Fibroblast of lung (primary cell): ENCODE data around the gene TMEM51. TPM values are rescaled to one million over a fixed set of nuclear protein-coding genes. Genes with fewer than 3 reads are reported as not detected.
"Not testable (repeated sequence)": the region's sequence is repeated elsewhere in the genome, so short reads cannot be mapped to it uniquely, and the experiment has no call there.

ENCODE experiments used
- DNase-seq, 2 donors: peaks; one replicate each; pipeline versions ENCODE4 v3.0.0 to v3.0.0-alpha.2; 2010; ENCODE audit warnings: low read depth in 2 of 2
- H2AFZ ChIP-seq: 2 replicates; pipeline ENCODE4 v1.5.1; 2012; ENCODE audit warnings: low read length, control low read depth, inconsistent platforms
- H3K27ac ChIP-seq: 2 replicates; pipeline ENCODE4 v1.5.1; 2011; ENCODE audit warnings: low read length, control low read depth; ENCODE audit not compliant: insufficient read depth
- H3K27me3 ChIP-seq: 2 replicates; pipeline ENCODE4 v1.5.1; 2011; ENCODE audit warnings: mild to moderate bottlenecking, low read length; ENCODE audit not compliant: control insufficient read depth, insufficient read depth
- H3K36me3 ChIP-seq: 2 replicates; pipeline ENCODE4 v1.5.1; 2011; ENCODE audit warnings: low read length; ENCODE audit not compliant: control insufficient read depth, insufficient read depth
- H3K4me1 ChIP-seq: 2 replicates; pipeline ENCODE4 v1.5.1; 2011; ENCODE audit warnings: low read length; ENCODE audit not compliant: control insufficient read depth, insufficient read depth; ENCODE audit errors: extremely low read depth
- H3K4me2 ChIP-seq: 2 replicates; pipeline ENCODE4 v1.5.1; 2011; ENCODE audit warnings: low read length, control low read depth; ENCODE audit not compliant: insufficient read depth; ENCODE audit errors: extremely low read depth
- H3K4me3 ChIP-seq, 4 experiments: fragments of 200-600 bp in 1 of 4; sonication (generic) in 1 of 4; replicated peaks in 1 of 4; 2 replicates each; pipeline ENCODE4 v1.5.1; 2011 to 2016; ENCODE audit warnings: low read length in 4 of 4, low read depth in 3 of 4, mild to moderate bottlenecking in 3 of 4, control low read depth in 2 of 4, inconsistent platforms in 1 of 4, mixed read lengths in 1 of 4; ENCODE audit not compliant: insufficient read depth in 1 of 4; ENCODE audit errors: control extremely low read depth in 1 of 4
- H3K79me2 ChIP-seq: 2 replicates; pipeline ENCODE4 v1.5.1; 2012; ENCODE audit warnings: mild to moderate bottlenecking, low read length, inconsistent platforms; ENCODE audit not compliant: control insufficient read depth, insufficient read depth
- H3K9ac ChIP-seq: 2 replicates; pipeline ENCODE4 v1.5.1; 2011; ENCODE audit warnings: mild to moderate bottlenecking, low read length, control low read depth; ENCODE audit not compliant: insufficient read depth
- H3K9me3 ChIP-seq: 2 replicates; pipeline ENCODE4 v1.5.1; 2012; ENCODE audit warnings: low read depth, low read length; ENCODE audit not compliant: control insufficient read depth, insufficient read depth
- H4K20me1 ChIP-seq: 2 replicates; pipeline ENCODE4 v1.5.1; 2011; ENCODE audit warnings: low read length; ENCODE audit not compliant: control insufficient read depth, insufficient read depth; ENCODE audit errors: extremely low read depth
- EZH2 ChIP-seq: IDR thresholded peaks from 2 replicates; pipeline ENCODE4 v1.5.1; 2012; ENCODE audit warnings: low read length, control low read depth, mild to moderate bottlenecking; ENCODE audit errors: missing control alignments
- polyA plus RNA-seq, 2 donors: library from polyadenylated mRNA; depleted of rRNA in 1 of 2; stranded (reverse) in 1 of 2; unstranded in 1 of 2; fragments of >200 nt; gene quantifications; 2 replicates each; pipeline ENCODE4 v1.2.1, GENCODE V29; 2011 to 2012; ENCODE audit warnings: missing spikeins in 1 of 2
- total RNA-seq: library from RNA; depleted of rRNA; stranded (reverse); fragments of >200 nt; gene quantifications from 2 replicates; pipeline ENCODE4 v1.2.1, GENCODE V29; 2014
- TF ChIP-seq, protein P1 (sequence below), 2 donors: IDR thresholded peaks in 1 of 2; conservative IDR thresholded peaks in 1 of 2; 1 replicate in 1 of 2; 2 replicates in 1 of 2; pipeline ENCODE4 v1.5.1; 2011 to 2012; ENCODE audit warnings: low read length in 2 of 2, control low read depth in 1 of 2, inconsistent platforms in 1 of 2, low read depth in 1 of 2, mild to moderate bottlenecking in 1 of 2

The TMEM51 gene
- total and polyA plus RNA-seq, 2 donors (not counting 1 experiment from before 2014, with no cell fraction given), result 6.1 to 19.0 TPM

DNA sequence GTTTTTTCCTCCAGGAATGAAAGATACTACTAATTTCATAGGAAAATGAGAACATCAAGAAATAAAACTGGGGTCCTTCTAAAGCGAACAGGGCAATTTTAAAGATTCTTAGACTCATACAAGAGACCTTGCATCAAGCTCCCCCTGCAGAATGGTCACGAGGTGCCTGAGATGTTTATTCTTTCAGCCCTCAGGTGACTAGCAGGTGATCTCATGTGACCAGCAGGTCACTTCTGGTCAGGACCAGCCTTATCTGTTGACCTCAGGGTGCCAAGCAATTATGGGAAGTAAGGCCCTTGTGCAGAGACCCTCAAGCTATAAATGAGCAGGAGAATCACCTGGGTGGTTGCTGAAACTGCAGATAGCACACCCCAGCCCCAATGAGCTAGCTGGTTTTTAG is 20.6 kb upstream of the TMEM51 start:
- Histone ChIP-seq H3K27ac (no peak overlapping the region), H2AFZ (no peak overlapping the region), H3K9me3 (no peaks in the 10 kb centered on the region), H3K9ac (no peak overlapping the region), H3K4me2 (no peak overlapping the region), H4K20me1 (no peaks in the 10 kb centered on the region), H3K36me3 (no peaks in the 10 kb centered on the region), H3K4me1 (no peaks in the 10 kb centered on the region), H3K4me3 (no peak overlapping the region), H3K27me3 (peaks cover 5% of the 10 kb centered on the region), H3K79me2 (no peaks in the 10 kb centered on the region)
- no peak for TF ChIP-seq EZH2
- TF ChIP-seq, protein P1, sequence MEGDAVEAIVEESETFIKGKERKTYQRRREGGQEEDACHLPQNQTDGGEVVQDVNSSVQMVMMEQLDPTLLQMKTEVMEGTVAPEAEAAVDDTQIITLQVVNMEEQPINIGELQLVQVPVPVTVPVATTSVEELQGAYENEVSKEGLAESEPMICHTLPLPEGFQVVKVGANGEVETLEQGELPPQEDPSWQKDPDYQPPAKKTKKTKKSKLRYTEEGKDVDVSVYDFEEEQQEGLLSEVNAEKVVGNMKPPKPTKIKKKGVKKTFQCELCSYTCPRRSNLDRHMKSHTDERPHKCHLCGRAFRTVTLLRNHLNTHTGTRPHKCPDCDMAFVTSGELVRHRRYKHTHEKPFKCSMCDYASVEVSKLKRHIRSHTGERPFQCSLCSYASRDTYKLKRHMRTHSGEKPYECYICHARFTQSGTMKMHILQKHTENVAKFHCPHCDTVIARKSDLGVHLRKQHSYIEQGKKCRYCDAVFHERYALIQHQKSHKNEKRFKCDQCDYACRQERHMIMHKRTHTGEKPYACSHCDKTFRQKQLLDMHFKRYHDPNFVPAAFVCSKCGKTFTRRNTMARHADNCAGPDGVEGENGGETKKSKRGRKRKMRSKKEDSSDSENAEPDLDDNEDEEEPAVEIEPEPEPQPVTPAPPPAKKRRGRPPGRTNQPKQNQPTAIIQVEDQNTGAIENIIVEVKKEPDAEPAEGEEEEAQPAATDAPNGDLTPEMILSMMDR (conservative IDR thresholded peaks at IDR 0.05 in 1 of 2, IDR thresholded peaks at IDR 0.05 in 1 of 2; ENCODE audit: low read depth in 1 of 2, low read length in 2 of 2), result no peak
- DNase-seq, result no peak

- Histone ChIP-seq H3K4me2 (no peak overlapping the region), H3K9me3 (no peaks in the 10 kb centered on the region), H3K36me3 (no peaks in the 10 kb centered on the region), H4K20me1 (no peaks in the 10 kb centered on the region), H3K27me3 (peaks cover 5% of the 10 kb centered on the region), H3K9ac (no peak overlapping the region), H3K79me2 (no peaks in the 10 kb centered on the region), H3K4me1 (no peaks in the 10 kb centered on the region), H3K27ac (no peak overlapping the region), H3K4me3 (no peak overlapping the region), H2AFZ (no peak overlapping the region)
- DNase-seq, result no peak
- TF ChIP-seq, protein P1 (conservative IDR thresholded peaks at IDR 0.05 in 1 of 2, IDR thresholded peaks at IDR 0.05 in 1 of 2; ENCODE audit: low read depth in 1 of 2, low read length in 2 of 2), result no peak
- no peak for TF ChIP-seq EZH2
Observed at GRCh38 chr1:15134285-15134684, 19.3 kb upstream of the TMEM51 start.

DNA sequence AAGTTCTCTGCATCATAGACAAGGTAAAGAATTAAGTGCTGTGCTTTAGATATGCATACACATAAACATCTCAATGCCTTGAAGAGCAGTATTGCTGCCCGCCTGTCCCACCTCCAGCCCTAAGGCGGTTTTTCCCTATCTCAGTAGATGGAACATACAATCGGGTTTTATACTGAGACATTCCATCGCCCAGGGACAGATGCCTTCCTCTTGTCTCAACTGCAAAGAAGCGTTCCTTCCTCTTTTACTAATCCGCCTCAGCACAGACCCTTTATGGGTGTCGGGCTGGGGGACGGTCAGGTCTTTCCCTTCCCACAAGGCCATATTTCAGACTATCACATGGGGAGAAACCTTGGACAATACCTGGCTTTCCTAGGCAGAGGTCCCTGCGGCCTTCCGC is 17.9 kb upstream of the TMEM51 start:
- H3K27me3 ChIP-seq, result not testable (repeated sequence)

More for the DNA sequence above, 17.9 kb upstream of the TMEM51 start:
- H2AFZ ChIP-seq, H3K9ac ChIP-seq, H3K9me3 ChIP-seq, H3K4me2 ChIP-seq, H3K79me2 ChIP-seq, H4K20me1 ChIP-seq, H3K4me1 ChIP-seq, H3K27ac ChIP-seq, DNase-seq, H3K36me3 ChIP-seq, H3K4me3 ChIP-seq: not testable (repeated sequence)
